GM12878 (cell line): ENCODE data around the gene PRRG4.

Experiments used
- CREM ChIP-seq: IDR thresholded peaks from 2 replicates; pipeline ENCODE4 v1.6.1; 2014; ENCODE audit warnings: antibody characterized with exemption, low read depth
- CTCF ChIP-seq, 3 experiments: IDR thresholded peaks in 2 of 3; conservative IDR thresholded peaks in 1 of 3; 2 replicates each; pipeline ENCODE4 v1.5.1; 2011; ENCODE audit warnings: low read depth in 3 of 3, low read length in 3 of 3, mild to moderate bottlenecking in 3 of 3, control low read depth in 2 of 3, moderate library complexity in 2 of 3, inconsistent platforms in 1 of 3, mixed read lengths in 1 of 3; ENCODE audit not compliant: control insufficient read depth in 2 of 3, insufficient read depth in 1 of 3; ENCODE audit errors: extremely low read depth in 1 of 3
- EZH2 ChIP-seq: IDR thresholded peaks from 2 replicates; pipeline ENCODE4 v1.6.1; 2012; ENCODE audit warnings: low read depth, mild to moderate bottlenecking, control low read depth, inconsistent platforms, low read length, borderline replicate concordance; ENCODE audit not compliant: control insufficient read depth
- FOXM1 ChIP-seq: IDR thresholded peaks from 2 replicates; pipeline ENCODE4 v1.6.1; 2012; ENCODE audit warnings: low read depth, mild to moderate bottlenecking, inconsistent platforms, low read length, moderate library complexity
- POLR2AphosphoS2 ChIP-seq: IDR thresholded peaks from 2 replicates; pipeline ENCODE4 v1.6.1; 2011; ENCODE audit warnings: low read depth, mild to moderate bottlenecking, low read length, improper control_type of control experiment, moderate library complexity
- RELB ChIP-seq: fragments of 450-650 bp; IDR thresholded peaks from 2 replicates; pipeline ENCODE4 v1.6.1; 2017; ENCODE audit warnings: low read depth, mild to moderate bottlenecking, moderate library complexity
- ZNF207 ChIP-seq: fragments of 450-650 bp; IDR thresholded peaks from 2 replicates; pipeline ENCODE4 v1.6.1; 2014; ENCODE audit warnings: antibody characterized with exemption, mild to moderate bottlenecking, borderline replicate concordance
- TF ChIP-seq, protein P1 (sequence below): IDR thresholded peaks from 2 replicates; pipeline ENCODE4 v1.6.1; 2012; ENCODE audit warnings: mild to moderate bottlenecking, low read depth, low read length
- TF ChIP-seq, protein P2 (sequence below): IDR thresholded peaks from 2 replicates; pipeline ENCODE4 v1.6.1; 2012; ENCODE audit warnings: low read depth, low read length, improper control_type of control experiment

DNA sequence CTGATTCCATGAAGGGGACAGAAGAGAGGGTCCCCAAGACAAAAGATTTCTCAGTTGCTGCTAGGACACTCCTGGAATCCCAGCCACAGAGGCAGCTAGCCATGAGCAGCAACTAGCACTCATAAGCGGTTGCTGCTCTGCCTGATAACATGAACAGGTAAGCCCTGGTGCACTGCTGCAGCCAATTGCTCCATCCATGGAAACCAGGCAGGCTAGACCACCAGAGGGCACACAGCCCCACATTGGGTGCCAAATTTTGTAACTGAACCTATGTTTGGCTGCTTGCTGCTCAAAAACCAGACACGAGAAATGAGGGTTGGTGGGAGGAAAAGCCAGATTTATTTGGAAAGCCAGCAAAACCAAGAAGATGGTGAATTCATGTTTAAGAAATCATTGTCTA is 40.9 kb downstream of the PRRG4 start:
- TF ChIP-seq, protein P1, sequence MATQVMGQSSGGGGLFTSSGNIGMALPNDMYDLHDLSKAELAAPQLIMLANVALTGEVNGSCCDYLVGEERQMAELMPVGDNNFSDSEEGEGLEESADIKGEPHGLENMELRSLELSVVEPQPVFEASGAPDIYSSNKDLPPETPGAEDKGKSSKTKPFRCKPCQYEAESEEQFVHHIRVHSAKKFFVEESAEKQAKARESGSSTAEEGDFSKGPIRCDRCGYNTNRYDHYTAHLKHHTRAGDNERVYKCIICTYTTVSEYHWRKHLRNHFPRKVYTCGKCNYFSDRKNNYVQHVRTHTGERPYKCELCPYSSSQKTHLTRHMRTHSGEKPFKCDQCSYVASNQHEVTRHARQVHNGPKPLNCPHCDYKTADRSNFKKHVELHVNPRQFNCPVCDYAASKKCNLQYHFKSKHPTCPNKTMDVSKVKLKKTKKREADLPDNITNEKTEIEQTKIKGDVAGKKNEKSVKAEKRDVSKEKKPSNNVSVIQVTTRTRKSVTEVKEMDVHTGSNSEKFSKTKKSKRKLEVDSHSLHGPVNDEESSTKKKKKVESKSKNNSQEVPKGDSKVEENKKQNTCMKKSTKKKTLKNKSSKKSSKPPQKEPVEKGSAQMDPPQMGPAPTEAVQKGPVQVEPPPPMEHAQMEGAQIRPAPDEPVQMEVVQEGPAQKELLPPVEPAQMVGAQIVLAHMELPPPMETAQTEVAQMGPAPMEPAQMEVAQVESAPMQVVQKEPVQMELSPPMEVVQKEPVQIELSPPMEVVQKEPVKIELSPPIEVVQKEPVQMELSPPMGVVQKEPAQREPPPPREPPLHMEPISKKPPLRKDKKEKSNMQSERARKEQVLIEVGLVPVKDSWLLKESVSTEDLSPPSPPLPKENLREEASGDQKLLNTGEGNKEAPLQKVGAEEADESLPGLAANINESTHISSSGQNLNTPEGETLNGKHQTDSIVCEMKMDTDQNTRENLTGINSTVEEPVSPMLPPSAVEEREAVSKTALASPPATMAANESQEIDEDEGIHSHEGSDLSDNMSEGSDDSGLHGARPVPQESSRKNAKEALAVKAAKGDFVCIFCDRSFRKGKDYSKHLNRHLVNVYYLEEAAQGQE: no peak
- no peak for TF ChIP-seq EZH2
- TF ChIP-seq ZNF207: no peak
- no peak for TF ChIP-seq CREM
- no peak for TF ChIP-seq RELB
- peak; percentile 17 to 40 (median 40); a peak in 4 of 6 replicates for TF ChIP-seq CTCF (IDR thresholded peaks at IDR 0.05 in 2 of 3, conservative IDR thresholded peaks at IDR 0.05 in 1 of 3; ENCODE audit: control insufficient read depth in 2 of 3, extremely low read depth in 1 of 3, insufficient read depth in 1 of 3, low read depth in 3 of 3, low read length in 3 of 3)
- TF ChIP-seq POLR2AphosphoS2: no peak
- TF ChIP-seq, protein P2, sequence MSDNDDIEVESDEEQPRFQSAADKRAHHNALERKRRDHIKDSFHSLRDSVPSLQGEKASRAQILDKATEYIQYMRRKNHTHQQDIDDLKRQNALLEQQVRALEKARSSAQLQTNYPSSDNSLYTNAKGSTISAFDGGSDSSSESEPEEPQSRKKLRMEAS: no peak
- no peak for TF ChIP-seq FOXM1
